ENCODE measurements around the gene SMARCE1.
"Not testable (repeated sequence)": the region's sequence is repeated elsewhere in the genome, so short reads cannot be mapped to it uniquely, and the experiment has no call there.

Gene SMARCE1

GRCh38 chr17:40608061-40608581 lies 39.5 kb downstream of the SMARCE1 start:
- DNase-seq: no peak

GRCh38 chr17:40607641-40608040 lies 40.0 kb downstream of the SMARCE1 start:
- DNase-seq: no peak

GRCh38 chr17:40606548-40607353 lies 40.9 kb downstream of the SMARCE1 start:
- no peak for DNase-seq

- DNase-seq: no peak
Observed at GRCh38 chr17:40605306-40605705, 42.3 kb downstream of the SMARCE1 start.

- no peak for DNase-seq
Observed at GRCh38 chr17:40604327-40605080, 43.1 kb downstream of the SMARCE1 start.

GRCh38 chr17:40602445-40603443 lies 44.9 kb downstream of the SMARCE1 start:
- no peak for DNase-seq

- DNase-seq: no peak
Observed at GRCh38 chr17:40600486-40601046, 47.1 kb downstream of the SMARCE1 start.

GRCh38 chr17:40599468-40599763 lies 48.2 kb downstream of the SMARCE1 start:
- no peak for DNase-seq

- DNase-seq: peak; percentile 58
Observed at GRCh38 chr17:40598619-40599467, 48.8 kb downstream of the SMARCE1 start.

- DNase-seq: no peak
Observed at GRCh38 chr17:40598301-40598618, 49.4 kb downstream of the SMARCE1 start.

GRCh38 chr17:40597556-40598300 lies 49.9 kb downstream of the SMARCE1 start:
- DNase-seq: no peak

GRCh38 chr17:40597156-40597555 lies 50.5 kb downstream of the SMARCE1 start:
- DNase-seq: no peak

GRCh38 chr17:40596261-40596919 lies 51.2 kb downstream of the SMARCE1 start:
- DNase-seq: peak; percentile 16

- DNase-seq: no peak
Observed at GRCh38 chr17:40590742-40591141, 56.9 kb downstream of the SMARCE1 start.

- no peak for DNase-seq
Observed at GRCh38 chr17:40588552-40588951, 59.1 kb downstream of the SMARCE1 start.

- DNase-seq: not testable (repeated sequence)
Observed at GRCh38 chr17:40586264-40586663, 61.4 kb downstream of the SMARCE1 start.

GRCh38 chr17:40584950-40585349 lies 62.7 kb downstream of the SMARCE1 start:
- DNase-seq: not testable (repeated sequence)

GRCh38 chr17:40582328-40582901 lies 65.2 kb downstream of the SMARCE1 start:
- no peak for DNase-seq

GRCh38 chr17:40580140-40580539 lies 67.5 kb downstream of the SMARCE1 start:
- no peak for DNase-seq

- no peak for DNase-seq
Observed at GRCh38 chr17:40579471-40579870, 68.1 kb downstream of the SMARCE1 start.

Measured in fibroblast of skin of right quadriceps (primary cell).